HepG2 (cell line): ENCODE data around the gene NCOA5. TPM values are rescaled to one million over a fixed set of nuclear protein-coding genes. Genes with fewer than 3 reads are reported as not detected.
A peak's percentile ranks its signal among the peaks of the same experiment; 100 is the strongest.

Experiments
- ATAC-seq: fragments of 200-7000 bp; cut with Tn5 transposase; 3 replicates; pipeline ENCODE4 v1.9.1; 2020; ENCODE audit warnings: mild to moderate bottlenecking, moderate library complexity
- BruUV-seq: library from RNA; stranded (reverse); fragments of 400-500 nt; replicated peaks from 2 replicates; lab custom pipeline; 2021; lab: Mats Ljungman, UMichigan
- CTCF ChIA-PET: fragments of 300-600 bp; formaldehyde crosslinking; extraction: SDS; loops from one replicate; lab custom pipeline; 2021; ENCODE audit warnings: low total read pairs, inconsistent platforms, low intra/inter-chr PET ratio; lab: Yijun Ruan, JAX
- POLR2A ChIA-PET: fragments of 350-600 bp; sonication (Branson Sonifier 250); formaldehyde crosslinking; loops from one replicate; lab custom pipeline; 2020; ENCODE audit warnings: antibody characterized with exemption, inconsistent platforms; lab: Yijun Ruan, JAX
- DNase-seq: peaks from one replicate; pipeline ENCODE4 v3.0.0-alpha.2; 2015; ENCODE audit warnings: low spot score
- FAIRE-seq: peaks from 3 replicates; lab custom pipeline; 2011; peaks lifted over from hg19 to GRCh38; lab: Jason Lieb, UNC
- H2AFZ ChIP-seq: one replicate; pipeline ENCODE4 v1.6.1; 2011; ENCODE audit warnings: low read length, inconsistent platforms
- H3K27ac ChIP-seq: fragments of 300-600 bp; 3 replicates; pipeline ENCODE4 v1.8.0; 2011; ENCODE audit warnings: mixed run types, mild to moderate bottlenecking, mixed read lengths, low read length, inconsistent platforms; ENCODE audit not compliant: insufficient read depth; ENCODE audit errors: extremely low read length
- H3K27me3 ChIP-seq, 2 experiments: fragments of 200-600 bp in 1 of 2; 2 replicates in 1 of 2; 3 replicates in 1 of 2; pipeline versions ENCODE4 v1.6.0 to v1.8.0; 2011; ENCODE audit warnings: low read length in 2 of 2, mild to moderate bottlenecking in 2 of 2, moderate library complexity in 2 of 2, inconsistent platforms in 1 of 2; ENCODE audit not compliant: insufficient read depth in 2 of 2, control insufficient read depth in 1 of 2
- H3K36me3 ChIP-seq, 2 experiments: fragments of 200-600 bp in 1 of 2; replicated peaks in 1 of 2; 2 replicates in 1 of 2; 3 replicates in 1 of 2; pipeline versions ENCODE4 v1.5.1 to v1.8.0; 2011; ENCODE audit warnings: low read length in 2 of 2, inconsistent platforms in 1 of 2; ENCODE audit not compliant: insufficient read depth in 2 of 2, control insufficient read depth in 1 of 2
- H3K4me1 ChIP-seq: 2 replicates; pipeline ENCODE4 v1.5.1; 2012; ENCODE audit warnings: low read length, inconsistent platforms; ENCODE audit not compliant: insufficient read depth
- H3K4me2 ChIP-seq: 2 replicates; pipeline ENCODE4 v1.6.0; 2011; ENCODE audit warnings: low read depth, low read length, inconsistent platforms
- H3K4me3 ChIP-seq, 3 experiments: fragments of 200-600 bp in 1 of 3; sonication (generic), shearing (Covaris generic) in 1 of 3; replicated peaks in 1 of 3; 2 replicates each; pipeline ENCODE4 v1.5.1; 2011 to 2016; ENCODE audit warnings: low read length in 3 of 3, inconsistent platforms in 2 of 3, low read depth in 2 of 3, mild to moderate bottlenecking in 2 of 3, control low read depth in 1 of 3, mixed read lengths in 1 of 3; ENCODE audit not compliant: insufficient read depth in 1 of 3
- H3K79me2 ChIP-seq: one replicate; pipeline ENCODE4 v1.6.1; 2011; ENCODE audit warnings: low read length, inconsistent platforms; ENCODE audit not compliant: insufficient read depth
- H3K9ac ChIP-seq: 2 replicates; pipeline ENCODE4 v1.6.0; 2011; ENCODE audit warnings: mild to moderate bottlenecking, low read depth, low read length, inconsistent platforms; ENCODE audit not compliant: insufficient read depth
- H3K9me3 ChIP-seq: 2 replicates; pipeline ENCODE4 v1.5.1; 2012; ENCODE audit warnings: mild to moderate bottlenecking, low read length
- H4K20me1 ChIP-seq: 2 replicates; pipeline ENCODE4 v1.6.0; 2011; ENCODE audit warnings: inconsistent platforms, mild to moderate bottlenecking, low read length, moderate library complexity; ENCODE audit not compliant: insufficient read depth
- FOXA3 ChIP-seq: IDR thresholded peaks from 2 replicates; pipeline ENCODE4 v1.6.1; 2016; ENCODE audit warnings: missing genetic modification reagents, missing compliant biosample characterization
- HDAC1 ChIP-seq: sonication (generic); formaldehyde crosslinking; IDR thresholded peaks from 2 replicates; pipeline ENCODE4 v1.5.1; 2020; ENCODE audit warnings: mild to moderate bottlenecking, missing genetic modification reagents
- HIVEP1 ChIP-seq: sonication (generic); formaldehyde crosslinking; IDR thresholded peaks from 2 replicates; pipeline ENCODE4 v1.4.0; 2020; ENCODE audit warnings: mild to moderate bottlenecking, missing genetic modification reagents
- KDM5B ChIP-seq: sonication (generic); formaldehyde crosslinking; IDR thresholded peaks from 2 replicates; pipeline ENCODE4 v1.4.0; 2020; ENCODE audit warnings: missing genetic modification reagents, mild to moderate bottlenecking, borderline replicate concordance
- LCORL ChIP-seq, 2 experiments: fragments of 450-650 bp in 1 of 2; sonication (generic) in 1 of 2; formaldehyde crosslinking in 1 of 2; IDR thresholded peaks; 2 replicates each; pipeline versions ENCODE4 v1.5.0 to v1.6.1; 2017 to 2020; ENCODE audit warnings: antibody characterized with exemption in 1 of 2, missing genetic modification reagents in 1 of 2
- PAF1 ChIP-seq: IDR thresholded peaks from 2 replicates; pipeline ENCODE4 v1.6.1; 2016; ENCODE audit warnings: missing genetic modification reagents, missing compliant biosample characterization
- PCBP1 ChIP-seq: fragments of 200-400 bp; formaldehyde crosslinking; IDR thresholded peaks from 2 replicates; pipeline ENCODE4 v1.6.1; 2017; ENCODE audit warnings: mild to moderate bottlenecking, low read depth, low read length, borderline replicate concordance
- PRDM15 ChIP-seq: sonication (generic); formaldehyde crosslinking; IDR thresholded peaks from 2 replicates; pipeline ENCODE4 v1.4.0; 2020; ENCODE audit warnings: missing genetic modification reagents
- PRPF4 ChIP-seq: fragments of 200-400 bp; formaldehyde crosslinking; IDR thresholded peaks from 2 replicates; pipeline ENCODE4 v1.6.1; 2016; ENCODE audit warnings: low read length, low read depth; ENCODE audit not compliant: poor library complexity, severe bottlenecking
- SPEN ChIP-seq: sonication (generic); formaldehyde crosslinking; IDR thresholded peaks from 2 replicates; pipeline ENCODE4 v1.5.1; 2020; ENCODE audit warnings: low read depth, mild to moderate bottlenecking, missing genetic modification reagents
- TCF12 ChIP-seq, 2 experiments: fragments of 450-650 bp in 1 of 2; sonication (generic) in 1 of 2; formaldehyde crosslinking in 1 of 2; IDR thresholded peaks; 2 replicates each; pipeline versions ENCODE4 v1.6.1 to v1.8.0; 2017 to 2022; ENCODE audit warnings: antibody characterized with exemption in 1 of 2, mild to moderate bottlenecking in 1 of 2, missing genetic modification reagents in 1 of 2, moderate library complexity in 1 of 2
- ZBTB7B ChIP-seq: sonication (generic); formaldehyde crosslinking; IDR thresholded peaks from 2 replicates; pipeline ENCODE4 v1.4.0; 2020; ENCODE audit warnings: missing genetic modification reagents
- ZNF143 ChIP-seq: sonication (generic); formaldehyde crosslinking; IDR thresholded peaks from 2 replicates; pipeline ENCODE4 v1.4.0; 2020; ENCODE audit warnings: missing genetic modification reagents
- ZNF777 ChIP-seq: sonication (generic); formaldehyde crosslinking; IDR thresholded peaks from 2 replicates; pipeline ENCODE4 v1.4.0; 2020; ENCODE audit warnings: missing genetic modification reagents
- WGBS: methylation state at CpG from one replicate; pipeline ENCODE4 v1.1.6; 2017; ENCODE audit warnings: low lambda C conversion rate; 5-methylcytosine and 5-hydroxymethylcytosine counted together
- in situ Hi-C: cut with HindIII; loops from 2 replicates; pipeline ENCODE4 v1.10.0; 2017; ENCODE audit warnings: low pct_unique_long_range_greater_than_20kb; ENCODE audit not compliant: extremely low pct_ligation_motif_present
- intact Hi-C: fragments of 100-400 bp; cut with micrococcal nuclease; formaldehyde crosslinking; loops from one replicate; pipeline ENCODE4 v1.10.0; 2022; ENCODE audit not compliant: unreplicated experiment
- polyA plus RNA-seq, 8 experiments: library from polyadenylated mRNA; depleted of rRNA in 3 of 8; stranded (reverse) in 7 of 8; unstranded in 1 of 8; fragments of >200 nt; fragmentation: Illumina TruSeq in 4 of 8; extraction: Trizol in 4 of 8; gene quantifications; 2 replicates each; pipeline versions ENCODE4 v1.2.1 to v1.2.3, GENCODE V29; 2011 to 2016; ENCODE audit warnings: low read depth in 4 of 8, missing spikeins in 1 of 8, mixed read lengths in 1 of 8; ENCODE audit not compliant: insufficient read depth in 1 of 8
- total RNA-seq, 5 experiments: library from RNA; depleted of rRNA; stranded (reverse); fragments of >200 nt; fragmentation: Illumina TruSeq; extraction: Trizol; gene quantifications; 2 replicates each; pipeline ENCODE4 v1.2.3, GENCODE V29; 2016; ENCODE audit warnings: low read depth in 1 of 5
- TF ChIP-seq, protein P1 (sequence below): sonication (generic); formaldehyde crosslinking; IDR thresholded peaks from 2 replicates; pipeline ENCODE4 v1.8.1; 2023; ENCODE audit warnings: mild to moderate bottlenecking, moderate library complexity, missing genetic modification reagents
- TF ChIP-seq, protein P2 (sequence below): sonication (generic); formaldehyde crosslinking; IDR thresholded peaks from 2 replicates; pipeline ENCODE4 v1.5.1; 2020; ENCODE audit warnings: missing genetic modification reagents, mild to moderate bottlenecking, borderline replicate concordance

The NCOA5 gene
- total and polyA plus RNA-seq, 2 of the 13 experiments (the other 11 are each of a cell fraction or from before 2014, with no cell fraction given) = 16.5 to 28.4 TPM

GRCh38 chr20:46128310-46129151 lies 38.8 kb upstream of the NCOA5 start:
- POLR2A ChIA-PET = no interaction called here
- TF ChIP-seq PCBP1 = 0 out of 2 replicates have a peak, but pooled peaks have one; percentile 81
- TF ChIP-seq HDAC1 = no peak
- no peak for TF ChIP-seq LCORL (IDR thresholded peaks at IDR 0.05)
- TF ChIP-seq LCORL (CRISPR knock-in tag; IDR thresholded peaks at IDR 0.05) = no peak
- TF ChIP-seq, protein P1, sequence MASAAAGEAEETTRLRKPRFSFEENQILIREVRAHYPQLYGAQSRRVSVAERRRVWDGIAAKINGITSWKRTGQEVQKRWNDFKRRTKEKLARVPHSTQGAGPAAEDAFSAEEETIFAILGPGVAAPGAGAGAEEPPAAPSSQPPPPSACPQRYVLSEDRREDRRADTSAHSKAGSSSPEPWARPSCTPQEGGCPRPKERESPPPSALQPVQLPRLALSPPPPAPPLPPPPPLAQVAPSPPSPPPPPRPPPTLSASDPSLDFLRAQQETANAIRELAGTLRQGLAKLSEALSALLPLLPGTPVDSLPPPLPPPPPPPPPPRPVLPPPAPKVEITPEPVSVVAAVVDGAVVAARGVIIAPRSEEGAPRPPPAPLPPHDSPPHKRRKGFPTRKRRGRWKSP (CRISPR knock-in tag) = no peak
- TF ChIP-seq ZBTB7B (CRISPR knock-in tag) = peak; percentile 42; the same call in 1 of the 2 replicates
- TF ChIP-seq PRPF4 = no peak
- no peak; the same call in 1 of the 2 replicates for TF ChIP-seq KDM5B (CRISPR knock-in tag)
- TF ChIP-seq SPEN (CRISPR knock-in tag) = no peak
- no peak for TF ChIP-seq FOXA3 (CRISPR knock-in tag)
- TF ChIP-seq TCF12 (IDR thresholded peaks at IDR 0.05) = no peak
- TF ChIP-seq TCF12 (CRISPR knock-in tag; IDR thresholded peaks at IDR 0.05) = no peak
- no peak for TF ChIP-seq HIVEP1 (CRISPR knock-in tag)
- no peak for TF ChIP-seq PRDM15
- no peak for TF ChIP-seq PAF1 (CRISPR knock-in tag)
- no peak for TF ChIP-seq ZNF143
- TF ChIP-seq ZNF777 (CRISPR knock-in tag) = peak; percentile 53; the same call in 1 of the 2 replicates
- TF ChIP-seq, protein P2, sequence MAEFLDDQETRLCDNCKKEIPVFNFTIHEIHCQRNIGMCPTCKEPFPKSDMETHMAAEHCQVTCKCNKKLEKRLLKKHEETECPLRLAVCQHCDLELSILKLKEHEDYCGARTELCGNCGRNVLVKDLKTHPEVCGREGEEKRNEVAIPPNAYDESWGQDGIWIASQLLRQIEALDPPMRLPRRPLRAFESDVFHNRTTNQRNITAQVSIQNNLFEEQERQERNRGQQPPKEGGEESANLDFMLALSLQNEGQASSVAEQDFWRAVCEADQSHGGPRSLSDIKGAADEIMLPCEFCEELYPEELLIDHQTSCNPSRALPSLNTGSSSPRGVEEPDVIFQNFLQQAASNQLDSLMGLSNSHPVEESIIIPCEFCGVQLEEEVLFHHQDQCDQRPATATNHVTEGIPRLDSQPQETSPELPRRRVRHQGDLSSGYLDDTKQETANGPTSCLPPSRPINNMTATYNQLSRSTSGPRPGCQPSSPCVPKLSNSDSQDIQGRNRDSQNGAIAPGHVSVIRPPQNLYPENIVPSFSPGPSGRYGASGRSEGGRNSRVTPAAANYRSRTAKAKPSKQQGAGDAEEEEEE = no peak

More at GRCh38 chr20:46128310-46129151, 38.8 kb upstream of the NCOA5 start:
- Histone ChIP-seq H3K27ac (no peak overlapping the region), H3K4me2 (no peak overlapping the region), H3K36me3 (no peaks in the 10 kb centered on the region), H3K79me2 (no peaks in the 10 kb centered on the region), H3K4me3 (no peak overlapping the region), H4K20me1 (peaks cover 2% of the 10 kb centered on the region; the same call in 1 of the 2 replicates), H3K9me3 (no peaks in the 10 kb centered on the region), H3K4me1 (peaks cover 16% of the 10 kb centered on the region), H3K27me3 (peaks cover 6 to 46% of the 10 kb centered on the region in 2 experiments; a peak in 4 of 5 replicates), H2AFZ (no peak overlapping the region), H3K9ac (no peak overlapping the region)
- in situ Hi-C loops (no loop called here), intact Hi-C loops (no loop called here)
- no TSS peak for BruUV-seq
- CTCF ChIA-PET = interaction anchor here (1.3 kb wide), 1 partner anchor 114 kb away, joined by 3 read pairs; no protein-coding TSS in a partner anchor
- WGBS = 32% methylated on average over 15 of the region's 16 CpGs
- DNase-seq (peak; percentile 23), FAIRE-seq (no peak), ATAC-seq (peak; percentile 56)
